ENCODE results near the gene KDM2A.

Gene KDM2A

GRCh38 chr11:67285541-67286498 lies 166.8 kb downstream of the KDM2A start:
- no peak for DNase-seq (ENCODE audit: low read depth)

GRCh38 chr11:67286621-67287333 lies 167.7 kb downstream of the KDM2A start:
- no peak for DNase-seq (ENCODE audit: low read depth)

GRCh38 chr11:67287355-67288197 lies 168.5 kb downstream of the KDM2A start:
- DNase-seq (ENCODE audit: low read depth): no peak

DNA sequence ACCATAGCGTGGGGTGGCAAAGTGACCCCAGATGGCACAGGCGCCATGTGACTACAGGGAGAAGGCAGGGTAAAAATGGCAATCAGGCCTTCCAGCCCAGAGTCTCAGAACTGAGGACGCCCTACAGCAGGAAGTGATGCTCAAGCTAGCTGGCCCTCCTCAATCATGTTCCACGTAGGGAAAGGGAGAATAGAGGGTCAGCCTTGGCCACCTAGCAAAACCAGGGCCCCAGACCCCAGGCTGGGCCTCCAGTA lies 169.1 kb downstream of the KDM2A start:
- DNase-seq (ENCODE audit: low read depth): no peak

- peak; percentile 84 for DNase-seq (ENCODE audit: low read depth)
Observed at GRCh38 chr11:67288452-67289225, 169.6 kb downstream of the KDM2A start.

DNA sequence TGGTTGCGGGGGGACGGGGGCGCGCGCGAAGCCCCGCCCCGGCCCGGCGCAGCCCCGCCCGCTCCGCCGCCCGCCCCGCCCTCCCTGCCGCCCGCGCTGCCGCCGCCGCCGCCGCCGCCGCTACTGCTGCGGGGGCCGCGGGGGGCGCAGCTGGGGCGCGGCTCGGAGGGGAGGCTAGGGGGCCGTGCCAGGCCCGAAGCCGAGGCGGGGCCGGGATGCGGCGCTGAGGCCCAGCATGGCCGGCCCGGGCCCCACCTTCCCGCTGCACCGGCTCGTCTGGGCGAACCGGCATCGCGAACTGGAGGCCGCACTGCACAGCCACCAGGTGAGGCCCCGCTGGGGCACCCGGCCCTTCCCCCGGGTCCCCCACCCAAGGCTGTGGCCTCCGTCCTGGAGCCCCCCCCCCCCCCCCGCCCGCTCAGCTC lies 170.2 kb downstream of the KDM2A start, which contains the start of gene ANKRD13D:
Gene ANKRD13D (plus strand): TSS at position 78 of the 425 bp plus-strand sequence. CDS start 158 bp downstream, at position 236.
- no peak for DNase-seq (ENCODE audit: low read depth)

DNA sequence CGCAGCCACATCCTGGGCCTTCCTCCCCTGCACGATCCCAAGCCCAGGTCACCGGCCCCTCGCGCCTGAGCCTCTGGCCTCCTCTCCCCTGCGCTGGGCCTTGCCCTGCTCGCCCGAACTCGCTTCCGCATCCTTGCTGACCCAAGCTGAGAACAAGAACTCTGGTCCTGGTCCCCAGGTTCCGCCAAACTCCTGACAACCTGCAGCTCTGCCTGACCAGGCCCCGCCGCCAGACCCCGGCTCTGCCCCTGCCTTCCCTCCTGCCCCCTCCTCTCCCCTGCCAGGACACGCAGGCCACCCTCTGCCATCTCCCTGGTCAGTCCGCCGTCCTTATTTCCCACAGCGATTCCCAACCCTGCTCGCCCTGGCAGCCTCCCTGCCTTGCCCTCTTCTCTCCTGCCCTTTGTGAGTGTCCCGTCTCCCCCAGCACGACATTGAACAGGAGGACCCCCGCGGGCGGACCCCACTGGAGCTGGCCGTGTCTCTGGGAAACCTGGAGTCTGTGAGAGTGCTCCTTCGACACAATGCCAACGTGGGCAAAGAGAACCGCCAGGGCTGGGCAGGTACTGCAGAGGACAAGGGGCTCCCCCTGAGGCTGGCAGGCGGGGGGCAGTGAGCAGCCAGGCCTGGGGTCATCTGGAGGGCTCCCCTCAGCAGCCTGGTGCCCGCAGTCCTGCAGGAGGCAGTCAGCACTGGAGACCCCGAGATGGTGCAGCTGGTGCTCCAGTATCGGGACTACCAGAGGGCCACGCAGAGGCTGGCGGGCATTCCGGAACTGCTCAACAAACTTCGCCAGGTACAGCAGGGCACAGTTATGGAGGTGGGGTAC lies 170.8 kb downstream of the KDM2A start:
- no peak for DNase-seq (ENCODE audit: low read depth)

GRCh38 chr11:67290801-67291200 lies 171.7 kb downstream of the KDM2A start:
- DNase-seq (ENCODE audit: low read depth): no peak

GRCh38 chr11:67291481-67292381 lies 172.7 kb downstream of the KDM2A start:
- no peak for DNase-seq (ENCODE audit: low read depth)

GRCh38 chr11:67292671-67293070 lies 173.6 kb downstream of the KDM2A start:
- no peak for DNase-seq (ENCODE audit: low read depth)

- DNase-seq (ENCODE audit: low read depth): no peak
Observed at GRCh38 chr11:67293090-67293489, 174.0 kb downstream of the KDM2A start.

GRCh38 chr11:67295846-67296245 lies 176.8 kb downstream of the KDM2A start:
- DNase-seq (ENCODE audit: low read depth): no peak

- DNase-seq (ENCODE audit: low read depth): no peak
Observed at GRCh38 chr11:67298786-67299185, 179.7 kb downstream of the KDM2A start.

DNA sequence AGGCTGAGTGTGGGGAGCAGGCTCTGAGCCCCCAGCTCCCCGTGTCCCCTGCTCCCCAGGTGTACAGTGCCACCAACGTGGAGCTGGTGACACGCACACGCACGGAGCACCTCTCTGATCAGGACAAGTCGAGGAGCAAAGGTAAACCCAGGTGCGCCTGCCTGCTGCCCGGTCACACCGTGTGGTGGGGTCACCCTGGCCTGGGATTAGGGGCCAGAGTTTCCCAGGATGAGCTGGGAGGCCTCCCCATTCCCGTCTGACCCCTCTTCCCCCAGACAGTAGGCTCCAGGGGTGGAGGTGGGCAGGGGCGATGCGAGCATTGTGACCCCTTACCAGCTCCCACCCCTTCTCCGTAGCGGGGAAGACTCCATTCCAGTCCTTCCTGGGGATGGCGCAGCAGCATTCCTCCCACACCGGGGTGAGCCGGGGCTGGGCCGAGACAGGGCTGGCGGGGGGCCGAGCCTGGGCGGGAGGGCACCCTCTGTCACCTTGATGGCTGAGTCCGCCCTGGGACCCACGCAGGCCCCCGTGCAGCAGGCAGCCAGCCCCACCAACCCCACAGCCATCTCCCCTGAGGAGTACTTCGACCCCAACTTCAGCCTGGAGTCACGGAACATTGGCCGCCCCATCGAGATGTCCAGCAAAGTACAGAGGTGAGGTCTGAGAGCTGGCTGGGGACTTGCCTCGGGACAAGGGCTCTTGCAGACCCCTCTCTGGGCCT lies 180.6 kb downstream of the KDM2A start:
- DNase-seq (ENCODE audit: low read depth): no peak

DNA sequence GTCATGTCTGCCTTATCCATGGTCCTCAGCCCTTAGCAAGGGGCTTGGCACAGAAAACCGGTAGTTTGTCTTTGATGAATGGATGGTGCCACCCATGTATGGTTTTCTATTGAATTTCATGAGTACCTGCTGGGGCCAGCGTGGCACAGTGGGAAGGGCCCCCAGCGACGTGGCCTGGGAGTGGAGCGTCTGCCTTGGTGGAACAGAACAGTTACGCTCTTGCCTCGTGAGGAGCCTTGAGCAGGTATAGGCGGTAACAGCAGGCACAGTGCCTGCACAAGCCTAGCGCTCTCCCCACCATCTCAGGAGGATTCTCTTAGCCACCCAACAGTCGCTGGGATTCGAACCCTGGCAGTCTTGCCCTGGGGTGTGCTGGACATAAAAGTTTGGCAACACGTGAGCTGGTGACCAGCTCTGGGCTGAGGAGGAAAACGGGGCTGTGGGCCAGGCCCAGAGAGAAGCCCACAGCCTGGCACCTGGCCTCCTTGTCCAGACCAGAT lies 181.2 kb downstream of the KDM2A start:
- no peak for DNase-seq (ENCODE audit: low read depth)

GRCh38 chr11:67300756-67301312 lies 181.8 kb downstream of the KDM2A start:
- DNase-seq (ENCODE audit: low read depth): no peak

GRCh38 chr11:67301313-67301921 lies 182.4 kb downstream of the KDM2A start:
- no peak for DNase-seq (ENCODE audit: low read depth)

DNA sequence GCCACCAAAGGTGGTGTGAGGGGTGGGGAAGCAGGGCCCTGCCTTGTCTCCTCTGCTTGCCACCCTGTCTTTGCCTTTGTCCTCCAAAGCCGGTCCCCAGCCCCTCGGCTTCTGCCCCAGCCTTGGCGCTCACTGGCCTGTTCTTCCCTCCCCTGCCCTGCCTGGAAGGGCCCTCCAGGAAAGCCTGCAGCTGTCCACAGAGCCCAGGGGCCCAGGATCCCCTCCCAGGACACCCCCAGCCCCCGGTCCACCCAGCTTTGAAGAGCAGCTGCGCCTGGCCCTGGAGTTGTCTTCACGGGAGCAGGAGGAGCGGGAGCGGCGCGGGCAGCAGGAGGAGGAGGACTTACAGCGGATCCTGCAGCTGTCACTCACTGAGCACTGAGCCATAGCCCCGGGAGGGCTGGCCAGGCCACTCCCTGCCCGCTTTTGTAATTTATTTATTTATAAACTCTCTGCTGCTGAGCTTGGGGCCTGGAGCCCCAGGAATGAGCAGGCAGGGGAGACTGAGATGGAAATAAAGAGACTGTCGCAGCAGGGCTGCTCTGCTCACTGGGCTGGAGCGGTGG lies 183.0 kb downstream of the KDM2A start:
- DNase-seq (ENCODE audit: low read depth): no peak

Measured in activated gamma-delta T cell treated with anti-CD3 and anti-CD28 coated beads, Interleukin-2, amount 50 U/mL, for 16 hours (primary cell).